GM21723 (cell line): ENCODE data around the gene PI4KB.

Experiments
- ATAC-seq: cut with Tn5 transposase; IDR thresholded peaks from one replicate; pipeline ENCODE4 v1.9.1; 2021; ENCODE audit warnings: mild to moderate bottlenecking, moderate library complexity; ENCODE audit not compliant: unreplicated experiment

Gene PI4KB

DNA sequence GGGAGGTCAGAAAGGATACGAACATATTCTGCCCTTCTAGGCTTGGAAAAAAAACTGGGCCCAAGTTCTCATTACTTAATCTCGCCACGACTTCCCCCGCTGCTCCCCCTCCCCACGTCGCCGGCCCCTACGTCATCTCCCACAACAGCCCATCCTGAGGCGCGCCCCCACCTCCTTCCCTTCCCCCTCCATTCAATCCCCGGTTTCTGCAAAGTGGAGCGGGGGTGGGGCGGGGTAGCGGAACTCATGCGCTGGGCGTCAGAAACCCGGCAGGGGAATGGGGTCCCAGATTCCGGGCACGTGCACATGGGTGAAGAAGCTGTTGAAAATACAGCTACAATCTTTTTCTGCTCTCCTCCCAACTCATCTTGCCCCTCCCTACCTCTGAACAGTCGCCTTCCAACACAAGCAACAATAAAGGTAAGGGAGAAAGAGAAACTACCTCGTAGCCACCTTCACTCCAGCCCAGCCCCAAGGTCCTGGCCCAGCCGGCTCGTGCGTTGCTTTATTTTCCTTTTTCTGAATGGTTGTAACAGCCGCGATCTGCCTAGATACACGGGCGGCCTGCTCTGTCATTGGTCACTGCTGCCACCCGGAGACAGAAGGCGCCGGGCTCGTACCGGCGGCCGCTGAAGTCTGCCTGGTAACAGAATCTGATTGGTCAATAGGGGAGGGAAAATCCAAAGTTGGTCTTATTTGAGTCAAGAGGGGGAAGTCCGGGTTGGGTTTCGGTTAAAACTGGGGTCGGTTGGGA, 19.7 kb upstream of the PI4KB start, which contains the start of gene RFX5:
RFX5 (minus strand) TSS at position 484 of the 754 bp plus-strand sequence. CDS start 932 bp downstream, outside the sequence.
- ATAC-seq = peak; percentile 93

DNA sequence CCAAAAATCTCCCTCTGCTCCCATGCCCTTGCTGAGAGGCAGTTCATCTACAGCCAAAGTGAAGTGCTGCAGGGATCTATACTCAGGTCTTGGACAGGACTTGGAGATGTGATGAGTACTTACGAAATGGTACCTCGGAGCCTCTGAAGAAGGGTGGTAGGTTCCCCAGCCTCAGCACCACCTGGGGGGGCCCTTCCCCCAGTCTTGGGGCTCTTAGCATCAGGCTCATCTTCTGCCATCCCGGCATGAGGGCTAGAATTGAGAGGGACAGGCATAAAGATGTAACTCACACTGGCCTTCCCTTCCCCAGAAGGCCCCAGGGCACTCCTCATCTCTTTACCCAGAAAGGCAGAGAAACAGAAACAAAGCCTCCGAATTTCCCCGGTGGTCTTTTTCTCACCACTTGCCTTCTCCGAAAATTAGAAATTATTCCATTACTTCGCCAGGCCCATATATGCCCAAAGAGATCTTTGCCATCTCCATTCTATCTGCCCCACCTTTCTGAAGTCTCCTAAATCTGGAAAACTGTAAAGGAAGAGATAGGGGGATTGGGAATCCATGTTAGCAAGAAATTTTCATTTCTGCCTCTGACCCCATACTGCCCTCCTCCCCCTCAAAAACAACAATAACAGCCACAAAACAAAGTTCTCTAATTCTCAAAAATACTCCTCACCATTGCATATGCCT, 19.0 kb upstream of the PI4KB start:
- no peak for ATAC-seq

GRCh38 chr1:151344291-151344690, 17.1 kb upstream of the PI4KB start:
- no peak for ATAC-seq

- ATAC-seq = no peak
Measured at GRCh38 chr1:151343587-151343986, 16.4 kb upstream of the PI4KB start.

GRCh38 chr1:151342569-151342968, 15.4 kb upstream of the PI4KB start:
- ATAC-seq = no peak

- ATAC-seq = no peak
Measured at GRCh38 chr1:151342021-151342420, 14.8 kb upstream of the PI4KB start.

GRCh38 chr1:151340870-151341754, 13.9 kb upstream of the PI4KB start:
- ATAC-seq = peak; percentile 83

GRCh38 chr1:151336556-151336955, 9.3 kb upstream of the PI4KB start:
- no peak for ATAC-seq

GRCh38 chr1:151334822-151335221, 7.6 kb upstream of the PI4KB start:
- no peak for ATAC-seq

DNA sequence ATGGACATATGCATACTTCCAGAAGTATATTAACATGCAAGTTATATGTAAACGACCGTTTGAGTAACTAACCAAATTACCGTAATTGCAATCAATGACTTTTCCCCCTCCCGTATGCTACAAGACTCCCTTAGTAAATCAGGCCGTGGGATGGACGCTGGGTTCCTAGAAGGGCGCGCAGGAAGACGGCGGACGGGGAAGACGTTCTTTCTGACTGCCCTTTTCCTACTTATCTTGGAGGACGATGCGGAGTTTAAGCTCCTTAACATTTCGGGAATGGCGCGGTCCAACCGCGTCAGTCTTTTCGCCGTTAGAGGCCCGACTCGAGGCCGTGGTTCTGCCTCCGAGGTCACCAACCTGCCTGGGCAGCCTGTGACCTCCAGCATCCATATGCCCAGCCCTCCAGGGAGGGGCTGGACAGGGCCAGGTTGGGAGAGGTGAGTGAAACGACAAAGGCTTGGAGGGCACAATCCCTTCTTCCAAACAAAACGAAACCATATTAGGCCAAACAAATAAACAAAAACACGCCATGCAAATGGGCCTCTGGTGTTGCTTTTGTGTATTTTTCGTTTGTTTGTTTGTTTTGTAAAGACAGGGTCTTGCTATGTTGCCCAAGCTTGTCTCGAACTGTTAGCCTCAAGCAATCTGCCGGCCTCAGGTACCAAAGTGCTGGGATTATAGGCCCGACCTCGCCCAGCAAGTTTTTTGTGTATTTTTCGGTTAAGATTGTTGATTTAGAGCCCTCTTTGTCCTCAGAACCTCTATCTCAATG, 873 bp upstream of the PI4KB start:
- peak; percentile 8 for ATAC-seq

- ATAC-seq = peak; percentile 57
Measured at GRCh38 chr1:151326619-151327222, 495 bp downstream of the PI4KB start.

DNA sequence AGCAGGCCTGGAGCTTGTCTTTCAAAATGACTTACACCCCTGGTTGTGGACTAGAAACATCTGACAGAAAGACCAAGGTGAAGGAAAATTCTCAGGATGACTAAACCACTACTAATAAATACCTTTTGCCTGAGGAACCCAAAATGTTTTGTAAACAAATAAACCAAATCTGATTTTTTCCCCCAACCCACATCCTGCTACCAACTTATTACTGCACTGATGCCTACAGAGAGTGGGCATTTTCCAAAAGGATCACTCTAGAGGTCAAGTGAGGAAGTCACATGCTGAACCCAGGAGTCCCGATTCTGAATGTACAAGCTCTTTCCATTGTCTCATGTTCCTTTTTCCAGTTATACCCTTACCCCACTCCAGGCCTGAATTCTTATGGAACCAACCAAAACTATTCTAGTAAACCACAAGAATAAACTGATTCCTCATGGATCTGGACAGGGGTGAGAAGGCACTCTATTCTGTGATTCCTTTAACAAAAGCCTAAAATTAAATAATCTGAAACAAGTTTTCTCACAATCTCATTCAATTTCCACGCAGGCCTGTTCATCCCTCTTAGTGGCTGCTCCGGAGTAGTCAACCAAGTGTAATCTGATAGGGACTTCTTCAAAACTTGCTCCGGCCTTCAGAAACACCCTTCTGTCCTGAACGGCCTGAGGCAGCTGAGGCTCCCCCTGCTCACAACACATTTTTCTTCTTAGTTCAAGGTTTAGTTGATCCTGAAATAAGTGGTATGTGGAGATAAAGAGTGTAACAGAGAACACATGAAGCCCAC, 1.4 kb downstream of the PI4KB start:
- ATAC-seq = no peak

DNA sequence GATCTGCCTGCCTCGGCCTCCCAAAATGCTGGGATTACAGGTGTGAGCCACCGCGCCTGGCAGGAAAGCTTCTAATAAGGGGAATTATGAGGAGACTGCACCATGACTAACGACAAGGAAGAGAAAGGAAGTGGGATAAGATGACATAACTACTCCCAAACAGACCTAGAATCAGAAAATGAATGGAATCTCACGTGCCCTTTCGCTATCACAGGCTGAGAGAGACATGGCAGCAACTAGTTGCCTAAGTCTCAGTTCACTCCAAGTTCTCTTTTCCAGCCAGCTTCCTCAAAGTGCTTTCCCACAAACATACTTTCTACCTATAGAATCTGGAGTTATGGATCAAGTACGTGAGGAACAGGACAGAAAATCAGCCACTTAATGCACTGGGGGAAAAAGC, 2.0 kb downstream of the PI4KB start:
- ATAC-seq = no peak

DNA sequence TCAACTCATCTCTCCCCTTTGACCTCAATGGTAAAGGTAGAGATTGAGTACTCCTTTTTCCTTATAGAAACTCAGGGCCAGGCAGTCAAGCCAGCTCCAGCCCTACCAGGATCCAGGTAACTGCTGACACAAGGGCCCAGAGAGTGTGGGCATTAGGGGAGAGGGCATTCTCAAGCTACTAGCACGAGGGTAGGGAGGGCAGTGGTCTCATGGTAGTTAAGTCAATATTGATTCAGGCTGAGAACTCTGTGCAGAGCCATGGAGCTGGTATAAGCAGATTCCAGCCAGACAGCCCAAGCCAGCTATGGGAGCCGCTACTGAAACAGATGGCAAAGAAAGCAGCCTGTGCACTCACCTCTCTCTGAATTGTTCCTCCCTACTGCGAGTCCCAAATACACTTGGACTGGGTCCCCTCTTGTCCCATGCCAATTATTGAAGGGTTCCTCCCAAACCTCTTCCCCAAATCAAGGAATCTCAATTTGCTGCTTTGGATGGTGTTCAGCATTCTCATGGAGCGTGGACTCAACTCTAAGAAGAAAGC, 2.8 kb downstream of the PI4KB start:
- no peak for ATAC-seq

- ATAC-seq = no peak
Measured at GRCh38 chr1:151318975-151319374, 8.2 kb downstream of the PI4KB start.

- no peak for ATAC-seq
Measured at GRCh38 chr1:151315565-151316235, 11.5 kb downstream of the PI4KB start.

DNA sequence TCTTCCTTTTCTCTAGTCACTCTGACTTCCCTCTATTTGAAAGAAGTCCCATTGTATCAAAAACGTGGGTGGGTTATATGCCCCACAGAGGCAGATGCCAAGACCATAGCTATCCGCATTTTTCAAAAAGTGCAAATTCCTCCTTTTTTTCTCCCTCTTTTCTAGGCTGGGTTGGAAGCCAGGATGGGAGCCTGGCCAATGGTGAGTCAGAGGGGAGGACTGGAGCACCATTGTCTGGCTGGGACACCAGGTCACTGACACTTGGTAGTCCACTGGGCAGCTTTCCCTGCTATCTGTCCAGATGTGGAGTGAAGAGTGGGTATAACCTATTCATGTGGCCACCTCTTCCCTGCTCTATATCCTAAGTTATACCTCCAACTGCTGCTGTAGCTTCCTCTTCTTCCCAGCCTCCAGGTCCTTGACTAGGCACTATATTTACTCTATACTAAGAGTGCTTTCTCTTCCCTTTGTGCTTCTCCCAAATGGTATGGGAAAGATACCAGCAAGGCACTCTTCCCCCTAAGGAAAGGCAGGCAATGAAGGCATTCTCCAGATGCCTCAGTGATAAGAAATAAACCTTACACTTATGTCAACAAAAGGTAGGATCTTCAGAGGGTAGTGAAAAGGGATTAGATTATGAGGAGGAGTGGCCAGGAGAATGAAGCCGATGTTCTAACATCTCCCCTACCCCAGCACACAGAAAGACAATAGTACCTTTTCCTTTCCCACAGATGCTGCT, 12.9 kb downstream of the PI4KB start:
- no peak for ATAC-seq

DNA sequence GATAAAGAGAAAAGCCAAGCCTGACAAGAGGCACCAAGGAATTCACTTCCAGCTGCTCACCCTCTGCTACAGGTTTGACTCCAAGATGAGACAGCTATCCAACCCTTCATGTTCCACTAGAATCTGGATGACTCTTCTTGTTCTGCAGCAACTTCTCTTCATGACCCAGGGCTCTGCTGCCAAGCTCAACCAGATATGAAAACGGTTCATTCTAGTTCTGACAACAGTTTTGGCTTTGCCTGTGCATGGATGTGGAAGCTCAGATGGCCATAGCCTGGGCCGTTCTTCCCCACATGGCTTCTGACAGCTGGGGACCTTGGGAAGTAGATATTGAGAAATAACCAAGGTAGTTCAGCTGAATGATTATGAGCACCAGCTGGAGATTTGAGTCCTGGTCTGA, 13.7 kb downstream of the PI4KB start:
- no peak for ATAC-seq
